ENCODE measurements around the gene ISYNA1. TPM values are rescaled to one million over a fixed set of nuclear protein-coding genes. Genes with fewer than 3 reads are reported as not detected.

The ISYNA1 gene
- total and polyA plus RNA-seq, 10 donors = 31.7 to 82.3 (median 45.4) TPM

DNA sequence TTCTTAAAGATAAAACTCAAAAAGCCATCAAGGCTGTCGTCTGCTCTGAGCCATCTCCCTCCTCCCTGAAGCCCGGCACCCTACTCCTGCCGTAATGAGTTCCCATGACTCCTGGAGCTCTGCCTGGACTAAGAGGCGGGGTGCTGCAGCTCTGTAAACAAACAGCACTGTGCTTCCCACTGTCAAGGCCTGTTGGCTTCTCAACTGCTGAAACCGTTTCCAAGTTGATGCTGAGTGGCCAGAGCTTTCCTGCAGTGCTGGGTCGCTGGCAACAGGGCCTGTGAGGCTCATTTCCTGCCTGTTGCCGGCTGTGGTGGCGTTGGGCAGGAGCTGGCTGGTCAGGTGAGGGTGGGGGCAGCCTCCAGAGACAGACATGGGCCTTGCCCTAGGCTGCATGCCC is 26.7 kb upstream of the ISYNA1 start:
- Histone ChIP-seq H3K27me3 (replicated peaks in 1 of 7) (no peaks in the 10 kb centered on the region), H3K4me3 (no peak overlapping the region), H3K36me3 (peaks cover 5 to 75% (median 42%) of the 10 kb centered on the region in 6 donors), H3K4me1 (peaks cover 10 to 87% (median 34%) of the 10 kb centered on the region in 6 donors), H3K27ac (peak overlapping the region in 7 of 8 donors; percentile 43 to 81 (median 66)), H3K9me3 (no peaks in the 10 kb centered on the region)
- TF ChIP-seq POLR2A (IDR thresholded peaks at IDR 0.05) (no peak), POLR2AphosphoS5 (IDR thresholded peaks at IDR 0.05) (peak; percentile 54 to 72 (median 61))
- intact Hi-C loops (cut with DNase I; ENCODE audit: low total_unique reads) = loop anchor here (10.0 kb wide), 2 partner anchors 110 to 380 kb away; partner anchors contain the start of gene UBA52
- 19 to 41% (median 29%) methylated on average over 6 to 8 of the region's 8 CpGs for WGBS, 5 donors
- DNase-seq = peak; percentile 79

DNA sequence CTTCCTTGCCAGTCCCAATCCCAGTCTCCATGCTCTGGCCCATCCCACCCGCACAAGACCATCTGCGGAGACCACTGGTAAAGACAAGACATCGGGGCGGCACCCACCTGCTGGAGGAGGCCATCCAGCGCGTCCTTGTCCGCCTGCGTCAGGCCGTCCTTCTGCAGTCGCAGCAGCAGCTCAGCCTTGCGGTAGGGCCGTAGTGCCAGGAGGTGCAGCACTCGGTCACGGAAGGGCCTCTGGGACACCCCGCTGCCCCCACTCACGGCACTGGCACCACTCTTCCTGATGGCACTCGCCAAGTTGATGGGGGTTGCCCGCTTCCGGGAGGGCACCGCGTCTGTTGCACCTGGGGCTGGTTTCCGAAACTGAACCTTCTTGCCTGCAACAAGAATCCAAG is 23.5 kb upstream of the ISYNA1 start:
- Histone ChIP-seq H3K36me3 (peaks cover 5 to 97% (median 68%) of the 10 kb centered on the region in 6 donors), H3K9me3 (no peaks in the 10 kb centered on the region), H3K4me1 (peaks cover 8 to 61% (median 31%) of the 10 kb centered on the region in 6 donors), H3K27me3 (replicated peaks in 1 of 7) (no peaks in the 10 kb centered on the region), H3K27ac (peak overlapping the region in 4 of 8 donors; percentile 25 to 75 (median 66)), H3K4me3 (no peak overlapping the region)
- TF ChIP-seq POLR2A (IDR thresholded peaks at IDR 0.05) = no peak
- TF ChIP-seq, protein P1, sequence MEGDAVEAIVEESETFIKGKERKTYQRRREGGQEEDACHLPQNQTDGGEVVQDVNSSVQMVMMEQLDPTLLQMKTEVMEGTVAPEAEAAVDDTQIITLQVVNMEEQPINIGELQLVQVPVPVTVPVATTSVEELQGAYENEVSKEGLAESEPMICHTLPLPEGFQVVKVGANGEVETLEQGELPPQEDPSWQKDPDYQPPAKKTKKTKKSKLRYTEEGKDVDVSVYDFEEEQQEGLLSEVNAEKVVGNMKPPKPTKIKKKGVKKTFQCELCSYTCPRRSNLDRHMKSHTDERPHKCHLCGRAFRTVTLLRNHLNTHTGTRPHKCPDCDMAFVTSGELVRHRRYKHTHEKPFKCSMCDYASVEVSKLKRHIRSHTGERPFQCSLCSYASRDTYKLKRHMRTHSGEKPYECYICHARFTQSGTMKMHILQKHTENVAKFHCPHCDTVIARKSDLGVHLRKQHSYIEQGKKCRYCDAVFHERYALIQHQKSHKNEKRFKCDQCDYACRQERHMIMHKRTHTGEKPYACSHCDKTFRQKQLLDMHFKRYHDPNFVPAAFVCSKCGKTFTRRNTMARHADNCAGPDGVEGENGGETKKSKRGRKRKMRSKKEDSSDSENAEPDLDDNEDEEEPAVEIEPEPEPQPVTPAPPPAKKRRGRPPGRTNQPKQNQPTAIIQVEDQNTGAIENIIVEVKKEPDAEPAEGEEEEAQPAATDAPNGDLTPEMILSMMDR (IDR thresholded peaks at IDR 0.05 in 8 of 11, conservative IDR thresholded peaks at IDR 0.05 in 3 of 11) = no peak
- TF ChIP-seq POLR2AphosphoS5 (IDR thresholded peaks at IDR 0.05) = no peak
- 95 to 98% (median 97%) methylated on average over 9 to 22 of the region's 22 CpGs; no CpG with 5 or more reads in 1 of the 5 donors for WGBS, 5 donors
- DNase-seq = peak; percentile 72
- intact Hi-C loops (cut with DNase I; ENCODE audit: low total_unique reads) = loop anchor here (10.0 kb wide), 2 partner anchors 113 to 383 kb away; partner anchors contain the start of gene UBA52

DNA sequence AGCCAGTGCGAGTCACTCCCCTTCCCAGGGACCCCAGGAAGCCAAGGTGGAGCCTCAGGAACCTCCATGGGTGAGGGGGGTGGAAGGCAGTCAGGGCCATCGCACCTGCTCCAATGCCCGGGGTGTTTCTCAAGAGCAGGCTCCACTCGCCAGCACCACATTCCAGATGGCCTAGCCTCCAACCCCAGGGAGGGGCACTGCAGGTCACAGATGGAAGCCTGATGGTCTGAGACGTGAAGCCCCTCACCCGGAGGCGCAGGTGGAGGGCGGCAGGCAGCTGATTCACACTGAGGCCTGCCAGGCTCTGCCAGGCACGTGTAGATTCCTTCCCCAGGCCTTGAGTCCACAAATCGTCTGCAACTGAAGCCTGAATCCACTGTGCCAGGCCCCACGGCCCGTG is 23.0 kb upstream of the ISYNA1 start:
- Histone ChIP-seq H3K9me3 (no peaks in the 10 kb centered on the region), H3K4me1 (peaks cover 8 to 55% (median 31%) of the 10 kb centered on the region in 6 donors), H3K36me3 (peaks cover 5 to 98% (median 72%) of the 10 kb centered on the region in 6 donors), H3K27ac (peak overlapping the region in 4 of 8 donors; percentile 25 to 75 (median 66)), H3K4me3 (no peak overlapping the region), H3K27me3 (replicated peaks in 1 of 7) (no peaks in the 10 kb centered on the region)
- TF ChIP-seq, protein P1 (IDR thresholded peaks at IDR 0.05 in 8 of 11, conservative IDR thresholded peaks at IDR 0.05 in 3 of 11) = no peak
- TF ChIP-seq POLR2AphosphoS5 (IDR thresholded peaks at IDR 0.05) (no peak), POLR2A (IDR thresholded peaks at IDR 0.05) (no peak)
- WGBS, 5 donors = 84 to 95% (median 91%) methylated on average over 3 to 12 of the region's 12 CpGs
- intact Hi-C loops (cut with DNase I; ENCODE audit: low total_unique reads) = loop anchor here (10.0 kb wide), 2 partner anchors 114 to 384 kb away; partner anchors contain the start of gene UBA52
- DNase-seq = peak; percentile 61

DNA sequence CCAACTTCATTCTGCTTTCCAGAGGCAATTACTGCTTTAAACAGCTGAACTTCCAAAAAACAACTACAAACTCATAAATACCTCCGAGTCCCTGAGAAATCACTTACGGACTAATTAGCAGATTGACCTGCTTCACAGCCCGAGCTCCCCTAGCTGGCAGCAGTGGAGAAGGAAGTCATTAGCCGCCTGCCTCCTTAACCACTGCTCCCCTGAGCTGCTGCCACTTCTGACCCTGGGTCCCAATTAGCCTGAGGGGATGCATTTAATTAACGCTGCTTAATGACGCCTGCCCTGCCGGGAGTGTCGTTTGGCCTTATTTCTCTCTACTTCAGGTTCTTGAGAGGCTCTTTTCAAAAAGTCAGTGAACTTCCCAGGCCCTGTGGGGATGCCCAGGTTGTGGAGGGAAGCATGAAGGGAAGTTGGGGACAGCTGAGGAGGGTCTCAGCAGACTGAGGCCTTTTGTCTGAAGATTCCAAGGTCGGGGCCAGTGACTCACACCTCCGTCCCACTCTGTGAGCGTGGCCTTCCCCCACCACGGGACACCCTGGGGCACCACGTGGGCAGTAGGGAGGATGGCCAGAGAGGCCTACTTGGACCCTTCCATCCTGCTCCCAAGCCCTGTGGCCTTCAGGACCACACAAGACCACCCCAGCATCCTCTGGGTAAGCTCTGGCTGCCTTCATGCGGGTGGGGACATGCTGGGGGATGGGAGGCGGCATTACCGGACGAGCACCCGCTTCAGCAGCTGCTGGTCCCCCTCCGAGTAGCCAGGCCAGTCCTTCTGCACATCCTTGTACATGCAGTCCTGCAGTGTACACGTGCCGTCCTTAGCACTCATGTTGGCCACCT is 19.8 kb upstream of the ISYNA1 start:
- Histone ChIP-seq H3K36me3 (peaks cover 5 to 98% (median 61%) of the 10 kb centered on the region in 6 donors), H3K27ac (peak overlapping the region in 2 of 8 donors; percentile 14 to 24), H3K4me3 (no peak overlapping the region), H3K27me3 (replicated peaks in 1 of 7) (no peaks in the 10 kb centered on the region), H3K9me3 (no peaks in the 10 kb centered on the region), H3K4me1 (peaks cover 0 to 30% (median 15%) of the 10 kb centered on the region in 6 donors)
- DNase-seq = no peak
- intact Hi-C loops (cut with DNase I; ENCODE audit: low total_unique reads) = no loop called here
- 83 to 90% (median 86%) methylated on average over 21 of the region's 21 CpGs for WGBS, 5 donors
- TF ChIP-seq POLR2AphosphoS5 (IDR thresholded peaks at IDR 0.05) = peak in 1 of 3 donors; percentile 56
- TF ChIP-seq, protein P1 (IDR thresholded peaks at IDR 0.05 in 8 of 11, conservative IDR thresholded peaks at IDR 0.05 in 3 of 11) = no peak
